ENCODE data around the gene ZNF407.

Gene ZNF407

GRCh38 chr18:74797577-74798151 lies 200.0 kb downstream of the ZNF407 start:
- no peak overlapping the region for H3K4me3 ChIP-seq (replicated peaks in 1 of 2; ENCODE audit: low read depth in 2 of 2, low read length in 2 of 2)
- no peak for TF ChIP-seq CTCF (IDR thresholded peaks at IDR 0.05; ENCODE audit: low read depth, low read length)
- DNase-seq (ENCODE audit: low read depth in 2 of 2), result no peak

- no peak for TF ChIP-seq CTCF (IDR thresholded peaks at IDR 0.05; ENCODE audit: low read depth, low read length)
- H3K4me3 ChIP-seq (replicated peaks in 1 of 2; ENCODE audit: low read depth in 2 of 2, low read length in 2 of 2), result no peak overlapping the region
- DNase-seq (ENCODE audit: low read depth in 2 of 2), result no peak
Measured at GRCh38 chr18:74799542-74799941, 201.9 kb downstream of the ZNF407 start.

GRCh38 chr18:74800098-74800497 lies 202.4 kb downstream of the ZNF407 start:
- no peak for TF ChIP-seq CTCF (IDR thresholded peaks at IDR 0.05; ENCODE audit: low read depth, low read length)
- DNase-seq (ENCODE audit: low read depth in 2 of 2), result no peak
- no peak overlapping the region for H3K4me3 ChIP-seq (replicated peaks in 1 of 2; ENCODE audit: low read depth in 2 of 2, low read length in 2 of 2)

- DNase-seq (ENCODE audit: low read depth in 2 of 2), result no peak
- TF ChIP-seq CTCF (IDR thresholded peaks at IDR 0.05; ENCODE audit: low read depth, low read length), result no peak
- H3K4me3 ChIP-seq (replicated peaks in 1 of 2; ENCODE audit: low read depth in 2 of 2, low read length in 2 of 2), result no peak overlapping the region
Measured at GRCh38 chr18:74803117-74803516, 205.4 kb downstream of the ZNF407 start.

GRCh38 chr18:74803769-74804168 lies 206.1 kb downstream of the ZNF407 start:
- TF ChIP-seq CTCF (IDR thresholded peaks at IDR 0.05; ENCODE audit: low read depth, low read length), result no peak
- DNase-seq (ENCODE audit: low read depth in 2 of 2), result peak in 1 of 2 donors; percentile 58
- H3K4me3 ChIP-seq (replicated peaks in 1 of 2; ENCODE audit: low read depth in 2 of 2, low read length in 2 of 2), result no peak overlapping the region

- H3K4me3 ChIP-seq (replicated peaks in 1 of 2; ENCODE audit: low read depth in 2 of 2, low read length in 2 of 2), result no peak overlapping the region
- no peak for DNase-seq (ENCODE audit: low read depth in 2 of 2)
- TF ChIP-seq CTCF (IDR thresholded peaks at IDR 0.05; ENCODE audit: low read depth, low read length), result no peak
Measured at GRCh38 chr18:74804677-74805076, 207.0 kb downstream of the ZNF407 start.

- no peak for TF ChIP-seq CTCF (IDR thresholded peaks at IDR 0.05; ENCODE audit: low read depth, low read length)
- no peak for DNase-seq (ENCODE audit: low read depth in 2 of 2)
- no peak overlapping the region for H3K4me3 ChIP-seq (replicated peaks in 1 of 2; ENCODE audit: low read depth in 2 of 2, low read length in 2 of 2)
Measured at GRCh38 chr18:74806073-74806472, 208.4 kb downstream of the ZNF407 start.
